SK-N-MC (cell line): ENCODE results near the gene MEGF9.

Experiments used
- DNase-seq: peaks from one replicate; pipeline ENCODE4 v3.0.0-alpha.2; 2011; ENCODE audit warnings: low read depth, low spot score
- H3K27ac ChIP-seq: fragments of 200-600 bp; sonication (generic); 2 replicates; pipeline ENCODE4 v1.5.1; 2016; ENCODE audit warnings: mixed run types
- H3K36me3 ChIP-seq: fragments of 200-600 bp; sonication (generic); 2 replicates; pipeline ENCODE4 v1.6.1; 2017; ENCODE audit warnings: antibody characterized with exemption, low read length, mixed read lengths; ENCODE audit not compliant: insufficient read depth
- H3K4me3 ChIP-seq: fragments of 200-600 bp; sonication (generic); 2 replicates; pipeline ENCODE4 v1.5.1; 2016
- H3K9ac ChIP-seq: fragments of 200-600 bp; sonication (generic); 2 replicates; pipeline ENCODE4 v1.8.0; 2017; ENCODE audit warnings: mixed run types, mixed read lengths; ENCODE audit not compliant: insufficient read length
- H3K9me3 ChIP-seq: fragments of 200-600 bp; sonication (generic); 2 replicates; pipeline ENCODE4 v1.6.1; 2017; ENCODE audit warnings: low read depth, mild to moderate bottlenecking, antibody characterized with exemption, low read length, moderate library complexity, mixed read lengths
- EZH2 ChIP-seq: fragments of 200-600 bp; sonication (generic); IDR thresholded peaks from one replicate; pipeline ENCODE4 v1.6.1; 2017; ENCODE audit warnings: antibody characterized with exemption
- FOXP2 ChIP-seq: optimal IDR thresholded peaks from 2 replicates; pipeline ENCODE3; 2011; ENCODE audit warnings: mild to moderate bottlenecking, moderate library complexity; ENCODE audit not compliant: insufficient read depth; ENCODE audit errors: extremely low read length, control extremely low read depth
- POLR2AphosphoS5 ChIP-seq: IDR thresholded peaks from 2 replicates; pipeline ENCODE4 v1.6.1; 2012; ENCODE audit warnings: mild to moderate bottlenecking, low read depth, low read length, borderline replicate concordance

Gene MEGF9

GRCh38 chr9:120735415-120736126, 21.3 kb upstream of the MEGF9 start:
- Histone ChIP-seq H3K9me3 (no peaks in the 10 kb centered on the region), H3K4me3 (no peak overlapping the region), H3K27ac (no peak overlapping the region), H3K36me3 (no peaks in the 10 kb centered on the region), H3K9ac (no peak overlapping the region)
- TF ChIP-seq EZH2: no peak
- no peak for TF ChIP-seq POLR2AphosphoS5
- no peak for TF ChIP-seq FOXP2
- no peak for DNase-seq

GRCh38 chr9:120734607-120735410, 20.5 kb upstream of the MEGF9 start:
- no peak for DNase-seq
- no peaks in the 10 kb centered on the region for H3K36me3 ChIP-seq
- TF ChIP-seq FOXP2 (no peak), POLR2AphosphoS5 (no peak), EZH2 (no peak)
- no peak overlapping the region for H3K4me3 ChIP-seq
- H3K9me3 ChIP-seq: no peaks in the 10 kb centered on the region
- no peak overlapping the region for H3K27ac ChIP-seq
- H3K9ac ChIP-seq: no peak overlapping the region

- TF ChIP-seq EZH2 (no peak), FOXP2 (no peak), POLR2AphosphoS5 (no peak)
- Histone ChIP-seq H3K27ac (no peak overlapping the region), H3K9ac (no peak overlapping the region), H3K4me3 (no peak overlapping the region), H3K9me3 (no peaks in the 10 kb centered on the region), H3K36me3 (no peaks in the 10 kb centered on the region)
- DNase-seq: no peak
Observed at GRCh38 chr9:120733190-120733589, 18.9 kb upstream of the MEGF9 start.

GRCh38 chr9:120730654-120731514, 16.6 kb upstream of the MEGF9 start:
- DNase-seq: no peak
- Histone ChIP-seq H3K9me3 (no peaks in the 10 kb centered on the region), H3K9ac (no peak overlapping the region), H3K36me3 (no peaks in the 10 kb centered on the region), H3K27ac (no peak overlapping the region), H3K4me3 (no peak overlapping the region)
- TF ChIP-seq FOXP2: no peak
- TF ChIP-seq EZH2: no peak
- no peak for TF ChIP-seq POLR2AphosphoS5

GRCh38 chr9:120729791-120730241, 15.5 kb upstream of the MEGF9 start:
- Histone ChIP-seq H3K4me3 (no peak overlapping the region), H3K36me3 (no peaks in the 10 kb centered on the region), H3K9me3 (no peaks in the 10 kb centered on the region), H3K27ac (no peak overlapping the region), H3K9ac (no peak overlapping the region)
- TF ChIP-seq POLR2AphosphoS5 (no peak), FOXP2 (no peak), EZH2 (no peak)
- no peak for DNase-seq

- no peak overlapping the region for H3K27ac ChIP-seq
- no peak overlapping the region for H3K4me3 ChIP-seq
- no peaks in the 10 kb centered on the region for H3K36me3 ChIP-seq
- H3K9ac ChIP-seq: no peak overlapping the region
- no peak for DNase-seq
- H3K9me3 ChIP-seq: no peaks in the 10 kb centered on the region
- TF ChIP-seq EZH2: no peak
- TF ChIP-seq FOXP2: no peak
- no peak for TF ChIP-seq POLR2AphosphoS5
Observed at GRCh38 chr9:120726484-120726883, 12.2 kb upstream of the MEGF9 start.

GRCh38 chr9:120725907-120726306, 11.6 kb upstream of the MEGF9 start:
- Histone ChIP-seq H3K9ac (no peak overlapping the region), H3K4me3 (no peak overlapping the region), H3K9me3 (no peaks in the 10 kb centered on the region), H3K27ac (no peak overlapping the region), H3K36me3 (no peaks in the 10 kb centered on the region)
- TF ChIP-seq POLR2AphosphoS5: no peak
- TF ChIP-seq FOXP2: no peak
- no peak for TF ChIP-seq EZH2
- DNase-seq: no peak

- Histone ChIP-seq H3K4me3 (no peak overlapping the region), H3K9ac (no peak overlapping the region), H3K36me3 (no peaks in the 10 kb centered on the region), H3K27ac (no peak overlapping the region), H3K9me3 (no peaks in the 10 kb centered on the region)
- no peak for DNase-seq
- TF ChIP-seq FOXP2 (no peak), POLR2AphosphoS5 (no peak), EZH2 (no peak)
Observed at GRCh38 chr9:120724757-120725400, 10.6 kb upstream of the MEGF9 start.
